Left hindlimb (tissue), 1 donor: ENCODE measurements around the gene HOXC4.
"Not testable (repeated sequence)": the region's sequence is repeated elsewhere in the genome, so short reads cannot be mapped to it uniquely, and the experiment has no call there.

Experiments
- DNase-seq: peaks from one replicate; pipeline ENCODE4 v3.0.0-alpha.2; 2018

The HOXC4 gene

GRCh38 chr12:54095928-54096327 lies 42.3 kb downstream of the HOXC4 start:
- DNase-seq, result not testable (repeated sequence)

- DNase-seq, result not testable (repeated sequence)
Measured at GRCh38 chr12:54098644-54099043, 45.0 kb downstream of the HOXC4 start.

GRCh38 chr12:54100588-54100987 lies 47.0 kb downstream of the HOXC4 start:
- not testable (repeated sequence) for DNase-seq

- not testable (repeated sequence) for DNase-seq
Measured at GRCh38 chr12:54102223-54102622, 48.6 kb downstream of the HOXC4 start.

GRCh38 chr12:54103827-54104226 lies 50.2 kb downstream of the HOXC4 start:
- DNase-seq, result not testable (repeated sequence)
